K562 (cell line): Measurements from ENCODE around the gene PPP6C. TPM values are rescaled to one million over a fixed set of nuclear protein-coding genes. Genes with fewer than 3 reads are reported as not detected.

ENCODE experiments used
- ARID4B ChIP-seq: sonication (generic); formaldehyde crosslinking; IDR thresholded peaks from 2 replicates; pipeline ENCODE4 v1.8.0; 2022; ENCODE audit warnings: mild to moderate bottlenecking, missing genetic modification reagents
- CBX3 ChIP-seq, 2 experiments: IDR thresholded peaks; 1 replicate in 1 of 2; 2 replicates in 1 of 2; pipeline ENCODE4 v1.6.1; 2012; ENCODE audit warnings: inconsistent platforms in 2 of 2, low read length in 2 of 2, borderline replicate concordance in 1 of 2, control low read depth in 1 of 2
- CHCHD3 ChIP-seq: fragments of 250-450 bp; sonication (Bioruptor Pico); IDR thresholded peaks from 2 replicates; pipeline ENCODE4 v2.1.2; 2022; ENCODE audit warnings: mild to moderate bottlenecking
- EZH2 ChIP-seq: IDR thresholded peaks from 2 replicates; pipeline ENCODE4 v1.6.1; 2012; ENCODE audit warnings: low read depth, mild to moderate bottlenecking, inconsistent platforms, low read length, borderline replicate concordance
- HMBOX1 ChIP-seq: sonication (generic); IDR thresholded peaks from 2 replicates; pipeline ENCODE4 v1.6.1; 2016
- HOMEZ ChIP-seq: fragments of 250-450 bp; sonication (Bioruptor Pico); IDR thresholded peaks from 2 replicates; pipeline ENCODE4 v1.4.0; 2020; ENCODE audit warnings: mild to moderate bottlenecking, moderate library complexity
- PHF21A ChIP-seq: fragments of 450-650 bp; IDR thresholded peaks from 2 replicates; pipeline ENCODE4 v1.6.1; 2017; ENCODE audit warnings: low read depth, borderline replicate concordance
- SIX5 ChIP-seq, 2 experiments: IDR thresholded peaks; 2 replicates each; pipeline ENCODE4 v1.6.1; 2011; ENCODE audit warnings: low read length in 2 of 2, borderline replicate concordance in 1 of 2, low read depth in 1 of 2, mild to moderate bottlenecking in 1 of 2, moderate library complexity in 1 of 2; ENCODE audit not compliant: insufficient read depth in 1 of 2
- STAT5A ChIP-seq: IDR thresholded peaks from 2 replicates; pipeline ENCODE4 v1.6.1; 2012; ENCODE audit warnings: low read length, inconsistent platforms, borderline replicate concordance
- YBX1 ChIP-seq: fragments of 450-650 bp; IDR thresholded peaks from 2 replicates; pipeline ENCODE4 v1.7.1; 2016; ENCODE audit warnings: mild to moderate bottlenecking
- ZNF644 ChIP-seq: fragments of 200-800 bp; sonication (Bioruptor generic); IDR thresholded peaks from 2 replicates; pipeline ENCODE4 v1.6.1; 2016; ENCODE audit warnings: low read depth, missing genetic modification characterization, missing compliant biosample characterization
- polyA plus RNA-seq, 8 experiments: library from polyadenylated mRNA; depleted of rRNA in 4 of 8; stranded (reverse) in 5 of 8; unstranded in 3 of 8; fragments of >200 nt; fragmentation: Nextera tagmentation in 2 of 8; fragmentation: Illumina TruSeq in 1 of 8; extraction: Ambion mirVana in 2 of 8; extraction: Trizol in 1 of 8; gene quantifications; 2 replicates each; pipeline versions ENCODE4 v1.2.1 to v1.2.3, GENCODE V29; 2011 to 2014; ENCODE audit warnings: inconsistent platforms in 1 of 8, missing spikeins in 1 of 8
- total RNA-seq, 7 experiments: library from RNA; depleted of rRNA in 6 of 7; stranded (reverse); fragments of >200 nt in 6 of 7; fragmentation: Illumina TruSeq in 2 of 7; extraction: Trizol in 2 of 7; gene quantifications; 2 replicates each; pipeline versions ENCODE4 v1.2.1 to v1.2.3, GENCODE V29; 2011 to 2021; ENCODE audit warnings: low replicate concordance in 1 of 7
- TF ChIP-seq, protein P1 (sequence below): IDR thresholded peaks from 2 replicates; pipeline ENCODE4 v1.6.1; 2012; ENCODE audit warnings: low read depth, low read length, improper control_type of control experiment, borderline replicate concordance
- TF ChIP-seq, protein P2 (sequence below): sonication (generic); formaldehyde crosslinking; IDR thresholded peaks from 2 replicates; pipeline ENCODE4 v1.8.0; 2023; ENCODE audit warnings: missing genetic modification reagents, mild to moderate bottlenecking, borderline replicate concordance

The PPP6C gene
- total and polyA plus RNA-seq, 9 of the 15 experiments (the other 6 are each of a cell fraction or from before 2014, with no cell fraction given) = 18.8 to 44.8 (median 38.3) TPM

GRCh38 chr9:125131778-125132177 lies 57.8 kb downstream of the PPP6C start (continued):
- TF ChIP-seq HOMEZ (no peak), CHCHD3 (CRISPR knock-in tag) (no peak), STAT5A (peak; percentile 95), YBX1 (no peak), SIX5 (IDR thresholded peaks at IDR 0.05; ENCODE audit: borderline replicate concordance in 1 of 2, insufficient read depth in 1 of 2, low read depth in 1 of 2, low read length in 2 of 2) (no peak), EZH2 (no peak), ZNF644 (tag) (no peak), PHF21A (0 out of 2 replicates have a peak, but pooled peaks have one; percentile 33), HMBOX1 (peak; percentile 59), ARID4B (no peak), CBX3 (IDR thresholded peaks at IDR 0.05; ENCODE audit: borderline replicate concordance in 1 of 2, low read length in 2 of 2) (peak in 1 of 2 experiments; percentile 44; a peak in 1 of 3 replicates)
- TF ChIP-seq, protein P1, sequence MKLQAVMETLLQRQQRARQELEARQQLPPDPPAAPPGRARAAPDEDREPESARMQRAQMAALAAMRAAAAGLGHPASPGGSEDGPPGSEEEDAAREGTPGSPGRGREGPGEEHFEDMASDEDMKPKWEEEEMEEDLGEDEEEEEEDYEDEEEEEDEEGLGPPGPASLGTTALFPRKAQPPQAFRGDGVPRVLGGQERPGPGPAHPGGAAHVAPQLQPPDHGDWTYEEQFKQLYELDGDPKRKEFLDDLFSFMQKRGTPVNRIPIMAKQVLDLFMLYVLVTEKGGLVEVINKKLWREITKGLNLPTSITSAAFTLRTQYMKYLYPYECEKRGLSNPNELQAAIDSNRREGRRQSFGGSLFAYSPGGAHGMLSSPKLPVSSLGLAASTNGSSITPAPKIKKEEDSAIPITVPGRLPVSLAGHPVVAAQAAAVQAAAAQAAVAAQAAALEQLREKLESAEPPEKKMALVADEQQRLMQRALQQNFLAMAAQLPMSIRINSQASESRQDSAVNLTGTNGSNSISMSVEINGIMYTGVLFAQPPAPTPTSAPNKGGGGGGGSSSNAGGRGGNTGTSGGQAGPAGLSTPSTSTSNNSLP = no peak
- TF ChIP-seq, protein P2, sequence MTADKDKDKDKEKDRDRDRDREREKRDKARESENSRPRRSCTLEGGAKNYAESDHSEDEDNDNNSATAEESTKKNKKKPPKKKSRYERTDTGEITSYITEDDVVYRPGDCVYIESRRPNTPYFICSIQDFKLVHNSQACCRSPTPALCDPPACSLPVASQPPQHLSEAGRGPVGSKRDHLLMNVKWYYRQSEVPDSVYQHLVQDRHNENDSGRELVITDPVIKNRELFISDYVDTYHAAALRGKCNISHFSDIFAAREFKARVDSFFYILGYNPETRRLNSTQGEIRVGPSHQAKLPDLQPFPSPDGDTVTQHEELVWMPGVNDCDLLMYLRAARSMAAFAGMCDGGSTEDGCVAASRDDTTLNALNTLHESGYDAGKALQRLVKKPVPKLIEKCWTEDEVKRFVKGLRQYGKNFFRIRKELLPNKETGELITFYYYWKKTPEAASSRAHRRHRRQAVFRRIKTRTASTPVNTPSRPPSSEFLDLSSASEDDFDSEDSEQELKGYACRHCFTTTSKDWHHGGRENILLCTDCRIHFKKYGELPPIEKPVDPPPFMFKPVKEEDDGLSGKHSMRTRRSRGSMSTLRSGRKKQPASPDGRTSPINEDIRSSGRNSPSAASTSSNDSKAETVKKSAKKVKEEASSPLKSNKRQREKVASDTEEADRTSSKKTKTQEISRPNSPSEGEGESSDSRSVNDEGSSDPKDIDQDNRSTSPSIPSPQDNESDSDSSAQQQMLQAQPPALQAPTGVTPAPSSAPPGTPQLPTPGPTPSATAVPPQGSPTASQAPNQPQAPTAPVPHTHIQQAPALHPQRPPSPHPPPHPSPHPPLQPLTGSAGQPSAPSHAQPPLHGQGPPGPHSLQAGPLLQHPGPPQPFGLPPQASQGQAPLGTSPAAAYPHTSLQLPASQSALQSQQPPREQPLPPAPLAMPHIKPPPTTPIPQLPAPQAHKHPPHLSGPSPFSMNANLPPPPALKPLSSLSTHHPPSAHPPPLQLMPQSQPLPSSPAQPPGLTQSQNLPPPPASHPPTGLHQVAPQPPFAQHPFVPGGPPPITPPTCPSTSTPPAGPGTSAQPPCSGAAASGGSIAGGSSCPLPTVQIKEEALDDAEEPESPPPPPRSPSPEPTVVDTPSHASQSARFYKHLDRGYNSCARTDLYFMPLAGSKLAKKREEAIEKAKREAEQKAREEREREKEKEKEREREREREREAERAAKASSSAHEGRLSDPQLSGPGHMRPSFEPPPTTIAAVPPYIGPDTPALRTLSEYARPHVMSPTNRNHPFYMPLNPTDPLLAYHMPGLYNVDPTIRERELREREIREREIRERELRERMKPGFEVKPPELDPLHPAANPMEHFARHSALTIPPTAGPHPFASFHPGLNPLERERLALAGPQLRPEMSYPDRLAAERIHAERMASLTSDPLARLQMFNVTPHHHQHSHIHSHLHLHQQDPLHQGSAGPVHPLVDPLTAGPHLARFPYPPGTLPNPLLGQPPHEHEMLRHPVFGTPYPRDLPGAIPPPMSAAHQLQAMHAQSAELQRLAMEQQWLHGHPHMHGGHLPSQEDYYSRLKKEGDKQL (CRISPR knock-in tag) = no peak
